OCI-LY7 (cell line): ENCODE measurements around the gene TRPM2. TPM values are rescaled to one million over a fixed set of nuclear protein-coding genes. Genes with fewer than 3 reads are reported as not detected.

Experiments
- BruUV-seq: library from RNA; stranded (reverse); fragments of 400-500 nt; replicated peaks from 2 replicates; lab custom pipeline; 2021; lab: Mats Ljungman, UMichigan
- CTCF ChIA-PET: fragments of 300-600 bp; sonication (Branson Sonifier 250); formaldehyde crosslinking; loops from one replicate; lab custom pipeline; 2022; ENCODE audit warnings: antibody characterized with exemption; ENCODE audit not compliant: unreplicated experiment; lab: Charles Lee
- POLR2A ChIA-PET: fragments of 300-600 bp; sonication (Branson Sonifier 250); formaldehyde crosslinking; loops from one replicate; lab custom pipeline; 2022; ENCODE audit warnings: antibody characterized with exemption; lab: Charles Lee
- DNase-seq: peaks from one replicate; pipeline ENCODE4 v3.0.0-alpha.2; 2015; ENCODE audit warnings: low spot score
- H2AFZ ChIP-seq: fragments of 200-600 bp; sonication (generic), shearing (Covaris generic); 2 replicates; pipeline ENCODE4 v1.6.1; 2014; ENCODE audit warnings: mild to moderate bottlenecking, antibody characterized with exemption, low read length, moderate library complexity
- H3K27ac ChIP-seq: fragments of 200-600 bp; sonication (generic); 2 replicates; pipeline ENCODE4 v1.5.1; 2014; ENCODE audit warnings: mixed run types, low read depth, mild to moderate bottlenecking, moderate library complexity, low read length, inconsistent platforms; ENCODE audit not compliant: poor library complexity, severe bottlenecking
- H3K36me3 ChIP-seq: fragments of 200-600 bp; sonication (generic); 2 replicates; pipeline ENCODE4 v1.6.1; 2014; ENCODE audit warnings: mild to moderate bottlenecking, antibody characterized with exemption, low read length, moderate library complexity, mixed read lengths; ENCODE audit not compliant: insufficient read depth
- H3K4me1 ChIP-seq: fragments of 200-600 bp; sonication (generic); 2 replicates; pipeline ENCODE4 v1.5.1; 2014; ENCODE audit warnings: mild to moderate bottlenecking, low read length; ENCODE audit not compliant: insufficient read depth, poor library complexity, severe bottlenecking
- H3K4me2 ChIP-seq: fragments of 200-600 bp; sonication (generic); 2 replicates; pipeline ENCODE4 v1.6.1; 2014; ENCODE audit warnings: mild to moderate bottlenecking, low read length
- H3K4me3 ChIP-seq: fragments of 200-600 bp; sonication (generic); 2 replicates; pipeline ENCODE4 v1.5.1; 2014; ENCODE audit warnings: mild to moderate bottlenecking, low read depth, low read length; ENCODE audit not compliant: poor library complexity, severe bottlenecking
- H3K79me2 ChIP-seq: fragments of 200-600 bp; sonication (generic); 2 replicates; pipeline ENCODE4 v1.6.1; 2016; ENCODE audit warnings: low read depth, mild to moderate bottlenecking, low read length, moderate library complexity, mixed read lengths; ENCODE audit not compliant: insufficient read depth
- H3K9me2 ChIP-seq: fragments of 200-600 bp; sonication (generic); 2 replicates; pipeline ENCODE4 v1.6.1; 2016; ENCODE audit warnings: mild to moderate bottlenecking, low read length, mixed read lengths; ENCODE audit not compliant: insufficient read depth
- H3K9me3 ChIP-seq: fragments of 200-600 bp; sonication (generic); 2 replicates; pipeline ENCODE4 v1.6.1; 2014; ENCODE audit warnings: mild to moderate bottlenecking, mixed run types, low read length, mixed read lengths
- H4K20me1 ChIP-seq: fragments of 200-600 bp; sonication (generic); 2 replicates; pipeline ENCODE4 v1.6.1; 2014; ENCODE audit warnings: mild to moderate bottlenecking, antibody characterized with exemption, low read length, moderate library complexity, mixed read lengths; ENCODE audit not compliant: insufficient read depth
- EZH2phosphoT487 ChIP-seq: fragments of 200-600 bp; sonication (generic); IDR thresholded peaks from 2 replicates; pipeline ENCODE4 v1.6.1; 2018; ENCODE audit warnings: low read depth, borderline replicate concordance, mild to moderate bottlenecking, mixed run types, antibody characterized with exemption, low read length, moderate library complexity, mixed read lengths
- intact Hi-C: fragments of 100-400 bp; cut with micrococcal nuclease; formaldehyde crosslinking; loops from one replicate; pipeline ENCODE4 v1.10.0; 2022; ENCODE audit not compliant: unreplicated experiment
- total RNA-seq, 2 experiments: library from RNA; depleted of rRNA in 1 of 2; stranded (reverse); fragments of >200 nt in 1 of 2; shearing (Covaris generic) in 1 of 2; gene quantifications; 2 replicates each; pipeline ENCODE4 v1.2.3, GENCODE V29; 2014 to 2022
- TF ChIP-seq, protein P1 (sequence below): fragments of 200-600 bp; sonication (generic); conservative IDR thresholded peaks from 2 replicates; pipeline ENCODE4 v1.5.1; 2014; ENCODE audit warnings: mild to moderate bottlenecking, antibody characterized with exemption, low read length, moderate library complexity, mixed read lengths

TRPM2 gene
- total RNA-seq, 2 experiments from 2014 or later: 1.8 to 7.1 TPM

DNA sequence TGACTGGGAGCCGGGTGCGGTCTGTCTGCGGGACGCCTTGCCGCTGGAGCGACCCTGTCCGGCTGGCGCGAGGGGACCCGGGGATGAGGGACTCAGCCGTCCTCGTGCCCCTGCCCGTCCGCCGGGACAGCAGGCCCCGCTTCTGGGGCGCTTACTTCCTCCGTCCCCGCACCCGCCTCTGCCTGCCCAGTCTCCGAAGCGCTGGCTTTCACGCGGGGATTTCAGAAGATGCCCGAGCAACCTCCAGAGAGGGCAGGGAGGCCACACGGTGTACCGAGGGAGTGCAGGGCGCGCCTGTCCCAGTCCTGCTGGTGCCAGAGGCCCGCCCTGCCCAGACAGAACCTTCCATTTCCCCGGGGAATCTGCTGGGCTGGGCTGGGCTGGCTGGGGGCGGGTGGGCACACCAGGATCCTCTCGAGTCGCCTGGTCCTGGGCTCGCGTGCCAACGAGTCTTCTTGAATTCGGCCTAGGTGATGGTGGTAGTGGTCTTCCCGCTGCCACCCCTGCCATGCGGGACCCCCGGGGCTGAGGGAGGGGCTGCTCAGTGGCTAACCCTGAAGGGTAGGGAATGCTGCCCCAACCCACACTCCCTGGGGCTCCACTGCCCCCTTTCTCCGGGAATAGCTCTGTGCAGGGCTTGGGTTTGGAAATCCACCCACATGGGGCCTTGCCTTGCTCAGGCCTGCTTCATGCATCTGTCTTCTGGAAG is 2.5 kb upstream of the TRPM2 start:
- Histone ChIP-seq H4K20me1 (no peaks in the 10 kb centered on the region), H3K4me3 (no peak overlapping the region), H3K4me1 (peaks cover 34% of the 10 kb centered on the region), H3K9me3 (no peaks in the 10 kb centered on the region), H3K9me2 (no peaks in the 10 kb centered on the region), H3K27ac (no peak overlapping the region), H3K36me3 (no peaks in the 10 kb centered on the region), H3K79me2 (no peaks in the 10 kb centered on the region), H2AFZ (no peak overlapping the region), H3K4me2 (no peak overlapping the region)
- no TSS peak for BruUV-seq
- intact Hi-C loops: no loop called here
- ChIA-PET CTCF (no interaction called here), POLR2A (no interaction called here)
- no peak for DNase-seq
- TF ChIP-seq EZH2phosphoT487: no peak
- TF ChIP-seq, protein P1, sequence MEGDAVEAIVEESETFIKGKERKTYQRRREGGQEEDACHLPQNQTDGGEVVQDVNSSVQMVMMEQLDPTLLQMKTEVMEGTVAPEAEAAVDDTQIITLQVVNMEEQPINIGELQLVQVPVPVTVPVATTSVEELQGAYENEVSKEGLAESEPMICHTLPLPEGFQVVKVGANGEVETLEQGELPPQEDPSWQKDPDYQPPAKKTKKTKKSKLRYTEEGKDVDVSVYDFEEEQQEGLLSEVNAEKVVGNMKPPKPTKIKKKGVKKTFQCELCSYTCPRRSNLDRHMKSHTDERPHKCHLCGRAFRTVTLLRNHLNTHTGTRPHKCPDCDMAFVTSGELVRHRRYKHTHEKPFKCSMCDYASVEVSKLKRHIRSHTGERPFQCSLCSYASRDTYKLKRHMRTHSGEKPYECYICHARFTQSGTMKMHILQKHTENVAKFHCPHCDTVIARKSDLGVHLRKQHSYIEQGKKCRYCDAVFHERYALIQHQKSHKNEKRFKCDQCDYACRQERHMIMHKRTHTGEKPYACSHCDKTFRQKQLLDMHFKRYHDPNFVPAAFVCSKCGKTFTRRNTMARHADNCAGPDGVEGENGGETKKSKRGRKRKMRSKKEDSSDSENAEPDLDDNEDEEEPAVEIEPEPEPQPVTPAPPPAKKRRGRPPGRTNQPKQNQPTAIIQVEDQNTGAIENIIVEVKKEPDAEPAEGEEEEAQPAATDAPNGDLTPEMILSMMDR: no peak

DNA sequence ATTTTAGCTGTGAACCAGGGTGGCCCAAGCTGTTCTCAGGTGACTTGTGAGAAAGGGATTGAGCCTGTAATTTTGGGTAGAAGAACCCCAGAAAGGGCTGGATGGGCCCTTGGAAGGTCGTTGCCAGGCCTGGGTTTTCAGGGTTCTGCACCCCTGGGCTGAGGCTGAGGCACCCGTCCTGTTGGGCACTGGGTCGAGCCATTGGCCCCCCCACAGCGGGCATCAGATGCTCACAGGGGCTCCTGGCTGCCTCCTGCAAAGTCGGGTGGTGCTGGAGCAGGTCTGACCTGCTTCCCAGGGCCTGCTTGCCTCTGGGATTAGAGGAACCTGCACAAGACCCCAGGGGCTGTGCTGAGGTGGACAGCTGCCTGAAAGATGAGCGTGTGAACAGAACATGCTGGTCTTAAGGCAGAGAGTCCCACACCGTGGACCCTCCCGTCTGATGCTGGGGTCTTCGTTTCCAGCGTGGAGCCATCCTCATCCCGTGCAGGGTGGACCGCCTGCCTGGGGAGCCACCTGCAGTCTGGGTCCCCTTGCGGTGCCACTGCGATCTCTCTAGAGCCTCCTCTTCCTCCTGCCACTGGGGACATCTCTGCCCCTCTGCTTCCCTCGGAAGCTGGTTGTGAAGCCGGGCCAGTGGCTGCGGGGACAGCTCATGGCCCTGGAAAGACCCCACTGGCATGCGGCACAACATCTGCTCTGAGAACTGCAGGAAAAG is 1.7 kb upstream of the TRPM2 start:
- ChIA-PET CTCF (no interaction called here), POLR2A (no interaction called here)
- Histone ChIP-seq H3K4me1 (peaks cover 34% of the 10 kb centered on the region), H3K36me3 (no peaks in the 10 kb centered on the region), H4K20me1 (no peaks in the 10 kb centered on the region), H3K27ac (no peak overlapping the region), H3K9me3 (no peaks in the 10 kb centered on the region), H3K4me2 (no peak overlapping the region), H2AFZ (no peak overlapping the region), H3K4me3 (no peak overlapping the region), H3K79me2 (no peaks in the 10 kb centered on the region), H3K9me2 (no peaks in the 10 kb centered on the region)
- TF ChIP-seq, protein P1: no peak
- no peak for TF ChIP-seq EZH2phosphoT487
- BruUV-seq: no TSS peak
- intact Hi-C loops: no loop called here
- DNase-seq: no peak
